Naive B cell (primary cell): Measurements from ENCODE around the gene SCUBE1. TPM values are rescaled to one million over a fixed set of nuclear protein-coding genes. Genes with fewer than 3 reads are reported as not detected.

Source experiments
- ATAC-seq, 2 donors: fragments of 150-1000 bp; cut with Tn5 transposase; 2 replicates each; pipeline ENCODE4 v1.10.0; 2021; ENCODE audit warnings: low read depth in 2 of 2, mild to moderate bottlenecking in 2 of 2, moderate library complexity in 2 of 2
- DNase-seq: peaks from one replicate; pipeline ENCODE4 v3.0.0; 2022
- H3K27ac Mint-ChIP-seq, 6 donors: one replicate each; pipeline ENCODE4 v1.8.0; 2020 to 2022; ENCODE audit warnings: mild to moderate bottlenecking in 6 of 6, mixed read lengths in 6 of 6, moderate library complexity in 5 of 6, inconsistent platforms in 2 of 6
- H3K27me3 Mint-ChIP-seq, 3 donors: one replicate each; pipeline ENCODE4 v1.8.0; 2021 to 2022; ENCODE audit warnings: mixed read lengths in 3 of 3, mild to moderate bottlenecking in 1 of 3
- H3K36me3 Mint-ChIP-seq, 2 donors: one replicate each; pipeline ENCODE4 v1.8.0; 2020 to 2022; ENCODE audit warnings: mixed read lengths in 2 of 2, inconsistent platforms in 1 of 2, mild to moderate bottlenecking in 1 of 2
- H3K4me1 Mint-ChIP-seq, 3 donors: one replicate each; pipeline ENCODE4 v1.8.0; 2020 to 2022; ENCODE audit warnings: mixed read lengths in 3 of 3, inconsistent platforms in 1 of 3, mild to moderate bottlenecking in 1 of 3, moderate library complexity in 1 of 3
- H3K4me3 Mint-ChIP-seq, 8 donors: one replicate each; pipeline ENCODE4 v1.8.0; 2020 to 2022; ENCODE audit warnings: mild to moderate bottlenecking in 8 of 8, mixed read lengths in 8 of 8, moderate library complexity in 8 of 8, inconsistent platforms in 2 of 8
- H3K9me3 Mint-ChIP-seq, 7 donors: one replicate each; pipeline ENCODE4 v1.8.0; 2020 to 2022; ENCODE audit warnings: mixed read lengths in 7 of 7, mild to moderate bottlenecking in 5 of 7, inconsistent platforms in 2 of 7, moderate library complexity in 1 of 7
- polyA plus RNA-seq, 6 donors: library from polyadenylated mRNA; unstranded; fragments of 300-500 nt; fragmentation: Illumina TruSeq; gene quantifications; one replicate each; pipeline ENCODE4 v1.2.3, GENCODE V29; 2021; ENCODE audit warnings: low read depth in 6 of 6

SCUBE1 gene
- polyA plus RNA-seq, 6 donors from 2014 or later: not detected

- ATAC-seq (no peak), DNase-seq (no peak)
- H3K36me3 Mint-ChIP-seq: peaks cover 0 to 3% of the 10 kb centered on the region in 2 donors
- no peaks in the 10 kb centered on the region for H3K27me3 Mint-ChIP-seq
- no peaks in the 10 kb centered on the region for H3K9me3 Mint-ChIP-seq
- H3K4me1 Mint-ChIP-seq: peaks cover 9 to 29% (median 19%) of the 10 kb centered on the region in 3 donors
- H3K4me3 Mint-ChIP-seq: no peak overlapping the region
- peak overlapping the region in 2 of 6 donors; percentile 10 to 79 for H3K27ac Mint-ChIP-seq
These were observed 184.2 kb downstream of the SCUBE1 start for GRCh38 chr22:43158778-43159483.

- ATAC-seq: no peak
- no peaks in the 10 kb centered on the region for H3K9me3 Mint-ChIP-seq
- H3K4me3 Mint-ChIP-seq: peak overlapping the region in 1 of 8 donors; percentile 37
- DNase-seq: no peak
- no peaks in the 10 kb centered on the region for H3K27me3 Mint-ChIP-seq
- peak overlapping the region in 1 of 6 donors; percentile 44 for H3K27ac Mint-ChIP-seq
- H3K4me1 Mint-ChIP-seq: peaks cover 10 to 28% (median 18%) of the 10 kb centered on the region in 3 donors
- no peaks in the 10 kb centered on the region for H3K36me3 Mint-ChIP-seq
These were observed 185.2 kb downstream of the SCUBE1 start for GRCh38 chr22:43157874-43158546.

- Mint-ChIP-seq H3K9me3 (no peaks in the 10 kb centered on the region), H3K27ac (peak overlapping the region in 1 of 6 donors; percentile 50), H3K27me3 (no peaks in the 10 kb centered on the region), H3K36me3 (no peaks in the 10 kb centered on the region), H3K4me3 (peak overlapping the region in 1 of 8 donors; percentile 15), H3K4me1 (peaks cover 18 to 39% (median 22%) of the 10 kb centered on the region in 3 donors)
- DNase-seq (no peak), ATAC-seq (no peak)
These were observed 186.8 kb downstream of the SCUBE1 start for GRCh38 chr22:43156413-43156812.

DNA sequence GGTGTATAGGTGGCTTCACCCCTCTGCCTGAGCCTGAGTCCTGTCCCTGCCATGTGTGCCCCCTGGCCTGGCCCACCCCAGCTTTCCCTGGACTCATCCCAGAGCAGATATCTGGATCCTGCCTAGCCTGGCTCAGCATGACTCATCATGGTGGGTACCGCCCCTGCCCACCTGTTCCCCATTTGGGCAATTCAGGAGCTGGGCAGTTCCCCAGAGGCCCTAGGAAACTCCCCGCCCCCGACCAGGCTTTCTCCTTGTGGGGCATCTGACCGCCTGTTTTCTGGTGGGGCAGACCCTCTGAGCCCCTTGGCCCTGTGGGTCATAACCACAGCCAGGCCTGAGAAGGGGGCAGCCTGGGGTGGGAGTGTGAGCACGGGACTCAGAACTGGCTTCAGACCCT lies 187.4 kb downstream of the SCUBE1 start:
- Mint-ChIP-seq H3K27me3 (no peaks in the 10 kb centered on the region), H3K9me3 (no peaks in the 10 kb centered on the region), H3K36me3 (no peaks in the 10 kb centered on the region), H3K4me3 (no peak overlapping the region), H3K4me1 (peaks cover 22 to 45% (median 27%) of the 10 kb centered on the region in 3 donors), H3K27ac (no peak overlapping the region)
- no peak for ATAC-seq
- DNase-seq: no peak

GRCh38 chr22:43154887-43155536 lies 188.2 kb downstream of the SCUBE1 start:
- Mint-ChIP-seq H3K4me3 (peak overlapping the region in 3 of 8 donors; percentile 36 to 52 (median 37)), H3K27ac (no peak overlapping the region), H3K36me3 (no peaks in the 10 kb centered on the region), H3K9me3 (no peaks in the 10 kb centered on the region), H3K4me1 (peaks cover 26 to 52% (median 26%) of the 10 kb centered on the region in 3 donors), H3K27me3 (no peaks in the 10 kb centered on the region)
- DNase-seq (no peak), ATAC-seq (no peak)

- DNase-seq (no peak), ATAC-seq (no peak)
- Mint-ChIP-seq H3K27me3 (no peaks in the 10 kb centered on the region), H3K4me3 (peak overlapping the region in 3 of 8 donors; percentile 33 to 82 (median 51)), H3K27ac (no peak overlapping the region), H3K36me3 (no peaks in the 10 kb centered on the region), H3K4me1 (peaks cover 28 to 53% (median 28%) of the 10 kb centered on the region in 3 donors), H3K9me3 (no peaks in the 10 kb centered on the region)
These were observed 189.3 kb downstream of the SCUBE1 start for GRCh38 chr22:43153899-43154298.

- DNase-seq: peak; percentile 55
- ATAC-seq: peak; percentile 77 to 78
- peak overlapping the region; percentile 79 to 94 (median 88) for H3K4me3 Mint-ChIP-seq
These were observed 190.7 kb downstream of the SCUBE1 start for GRCh38 chr22:43152357-43153071.

GRCh38 chr22:43152003-43152356 lies 191.2 kb downstream of the SCUBE1 start:
- Mint-ChIP-seq H3K9me3 (no peaks in the 10 kb centered on the region), H3K27me3 (no peaks in the 10 kb centered on the region), H3K4me3 (peak overlapping the region; percentile 79 to 94 (median 88)), H3K36me3 (no peaks in the 10 kb centered on the region), H3K27ac (peak overlapping the region in 4 of 6 donors; percentile 12 to 87 (median 60)), H3K4me1 (peaks cover 34 to 63% (median 47%) of the 10 kb centered on the region in 3 donors)
- ATAC-seq: peak; percentile 29 to 36
- no peak for DNase-seq

More at GRCh38 chr22:43152357-43153071, 190.7 kb downstream of the SCUBE1 start:
- no peaks in the 10 kb centered on the region for H3K9me3 Mint-ChIP-seq
- peak overlapping the region in 3 of 6 donors; percentile 40 to 87 (median 50) for H3K27ac Mint-ChIP-seq
- H3K4me1 Mint-ChIP-seq: peaks cover 29 to 58% (median 42%) of the 10 kb centered on the region in 3 donors
- H3K36me3 Mint-ChIP-seq: no peaks in the 10 kb centered on the region
- H3K27me3 Mint-ChIP-seq: no peaks in the 10 kb centered on the region

DNA sequence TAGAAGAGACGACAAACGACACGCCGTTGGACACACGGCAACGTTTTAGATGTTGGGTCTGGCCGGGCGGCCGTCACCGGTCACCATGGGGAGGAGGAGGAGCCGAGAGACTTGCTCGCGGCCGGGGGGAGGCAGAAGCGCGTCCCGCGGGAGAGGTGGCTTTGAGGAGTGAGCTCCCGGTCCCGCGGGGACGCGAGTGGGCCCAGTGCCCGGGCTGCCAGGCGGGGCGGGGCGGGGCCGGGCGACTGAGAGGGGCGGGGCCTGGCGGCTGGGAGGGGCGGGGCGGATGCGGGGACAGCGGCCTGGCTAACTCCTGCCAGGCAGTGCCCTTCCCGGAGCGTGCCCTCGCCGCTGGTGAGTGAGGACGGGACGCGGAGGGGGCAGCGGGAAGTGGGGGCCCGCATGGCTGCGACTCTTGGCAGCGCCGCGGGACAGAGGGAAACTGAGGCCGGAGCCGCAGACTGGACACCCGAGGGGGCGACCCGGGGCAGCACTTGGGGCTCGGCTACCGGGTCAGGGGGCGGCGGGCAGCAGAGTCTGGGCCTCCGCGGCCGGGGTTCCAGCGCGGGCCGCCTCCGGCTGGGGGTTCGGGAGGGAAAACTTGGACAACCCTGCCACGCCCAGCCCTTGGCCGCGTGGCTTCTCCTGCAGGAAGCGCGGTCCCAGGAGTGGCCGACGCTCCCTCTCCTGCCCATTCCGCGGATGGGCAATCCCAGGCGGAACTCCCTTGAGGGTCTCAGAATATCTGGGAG lies 191.7 kb downstream of the SCUBE1 start, which contains the start of gene TSPO:
TSS of gene TSPO (plus strand) at position 309 of the 752 bp plus-strand sequence. CDS start 7,680 bp downstream, outside the sequence.
- no peaks in the 10 kb centered on the region for H3K9me3 Mint-ChIP-seq
- H3K4me3 Mint-ChIP-seq: peak within 1 kb of the TSS; percentile 79 to 95 (median 90)
- ATAC-seq (peak; percentile 36 to 51), DNase-seq (peak; percentile 55)
- H3K4me1 Mint-ChIP-seq: peaks cover 34 to 60% (median 53%) of the 10 kb centered on the region in 3 donors
- peak within 1 kb of the TSS in 5 of 6 donors; percentile 38 to 92 (median 87) for H3K27ac Mint-ChIP-seq
- no peaks in the 10 kb centered on the region for H3K27me3 Mint-ChIP-seq
- no peaks in the 10 kb centered on the region for H3K36me3 Mint-ChIP-seq

DNA sequence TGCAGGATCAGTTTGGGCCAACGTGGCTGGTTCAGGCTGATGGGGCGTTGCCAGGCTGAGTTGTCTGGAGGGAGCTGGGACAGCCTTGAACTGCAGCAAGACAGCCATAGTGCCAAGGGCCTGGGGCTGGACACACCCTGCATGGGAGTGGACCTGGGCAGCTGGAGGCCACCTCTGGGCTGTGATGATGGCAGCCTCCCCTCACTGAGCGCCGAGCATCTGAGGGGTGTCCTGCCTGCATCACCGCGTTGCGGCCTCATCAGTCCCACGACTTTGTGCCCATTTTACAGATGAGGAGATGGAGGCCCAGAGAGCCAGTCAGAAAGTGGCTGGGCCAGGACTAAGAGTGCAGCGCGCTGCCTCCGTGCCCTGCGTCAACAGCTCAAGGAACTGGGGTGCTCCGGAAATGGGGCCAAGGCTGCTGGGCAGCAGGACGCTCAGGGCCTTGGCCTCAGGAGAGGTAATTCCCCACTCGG lies 192.4 kb downstream of the SCUBE1 start:
- Mint-ChIP-seq H3K36me3 (no peaks in the 10 kb centered on the region), H3K4me3 (peak overlapping the region; percentile 79 to 95 (median 90)), H3K27ac (peak overlapping the region in 4 of 6 donors; percentile 67 to 92 (median 86)), H3K27me3 (no peaks in the 10 kb centered on the region), H3K4me1 (peaks cover 34 to 59% (median 55%) of the 10 kb centered on the region in 3 donors), H3K9me3 (no peaks in the 10 kb centered on the region)
- ATAC-seq: no peak
- no peak for DNase-seq

GRCh38 chr22:43148581-43148980 lies 194.6 kb downstream of the SCUBE1 start:
- Mint-ChIP-seq H3K27ac (peak overlapping the region in 3 of 6 donors; percentile 64 to 92 (median 88)), H3K27me3 (no peaks in the 10 kb centered on the region), H3K36me3 (no peaks in the 10 kb centered on the region), H3K9me3 (no peaks in the 10 kb centered on the region), H3K4me1 (peaks cover 43 to 59% (median 54%) of the 10 kb centered on the region in 3 donors), H3K4me3 (peak overlapping the region; percentile 30 to 79 (median 60))
- ATAC-seq (no peak), DNase-seq (no peak)

DNA sequence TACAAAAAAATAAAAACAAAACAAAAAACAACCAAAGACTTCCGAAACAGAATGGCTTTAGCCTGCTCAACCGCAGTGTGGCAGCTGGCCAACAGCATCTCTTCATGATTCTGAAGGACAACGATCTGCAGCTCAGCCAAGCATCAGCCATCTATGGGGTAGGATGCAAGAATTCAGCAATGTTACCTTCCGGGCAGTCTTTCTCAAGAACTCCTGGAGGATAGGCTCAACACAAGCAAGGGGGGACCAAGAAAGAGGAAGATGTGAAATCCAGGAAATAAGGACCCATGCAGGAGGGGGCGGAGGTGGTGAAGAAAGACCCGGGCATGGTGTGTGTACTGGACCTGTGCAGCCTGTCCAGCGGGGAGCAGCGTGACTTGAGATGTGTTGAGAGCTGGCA lies 195.4 kb downstream of the SCUBE1 start:
- DNase-seq: no peak
- no peaks in the 10 kb centered on the region for H3K9me3 Mint-ChIP-seq
- H3K36me3 Mint-ChIP-seq: no peaks in the 10 kb centered on the region
- H3K27me3 Mint-ChIP-seq: no peaks in the 10 kb centered on the region
- peak overlapping the region; percentile 53 to 94 (median 64) for H3K27ac Mint-ChIP-seq
- H3K4me3 Mint-ChIP-seq: peak overlapping the region; percentile 58 to 90 (median 79)
- peaks cover 43 to 56% (median 55%) of the 10 kb centered on the region in 3 donors for H3K4me1 Mint-ChIP-seq
- ATAC-seq: no peak
